IMR-90 (cell line): Measurements from ENCODE around the gene SLCO6A1.

Source experiments
- BHLHE40 ChIP-seq: fragments of 150-350 bp; IDR thresholded peaks from 2 replicates; pipeline ENCODE4 v1.6.1; 2016; ENCODE audit warnings: mild to moderate bottlenecking, low read depth, low read length
- CEBPB ChIP-seq: IDR thresholded peaks from 2 replicates; pipeline ENCODE4 v1.6.1; 2012; ENCODE audit warnings: low read depth, low read length, improper control_type of control experiment
- CHD1 ChIP-seq: IDR thresholded peaks from 2 replicates; pipeline ENCODE4 v1.6.1; 2012; ENCODE audit warnings: low read depth, low read length, improper control_type of control experiment
- MAFK ChIP-seq: IDR thresholded peaks from 2 replicates; pipeline ENCODE4 v1.6.1; 2012; ENCODE audit warnings: low read depth, low read length, improper control_type of control experiment
- MAZ ChIP-seq: IDR thresholded peaks from 2 replicates; pipeline ENCODE4 v1.6.1; 2012; ENCODE audit warnings: low read depth, mild to moderate bottlenecking, low read length, improper control_type of control experiment, moderate library complexity, borderline replicate concordance
- MXI1 ChIP-seq: IDR thresholded peaks from 2 replicates; pipeline ENCODE4 v1.6.1; 2012; ENCODE audit warnings: low read depth, mild to moderate bottlenecking, low read length, moderate library complexity, borderline replicate concordance
- NFE2L2 ChIP-seq: fragments of 150-350 bp; IDR thresholded peaks from 2 replicates; pipeline ENCODE4 v1.6.1; 2016; ENCODE audit warnings: low read depth, mild to moderate bottlenecking, low read length
- POLR2A ChIP-seq: IDR thresholded peaks from 2 replicates; pipeline ENCODE4 v1.6.1; 2012; ENCODE audit warnings: mild to moderate bottlenecking, low read depth, low read length
- RAD21 ChIP-seq: IDR thresholded peaks from 2 replicates; pipeline ENCODE4 v1.6.1; 2012; ENCODE audit warnings: low read length, improper control_type of control experiment
- RCOR1 ChIP-seq: IDR thresholded peaks from 2 replicates; pipeline ENCODE4 v1.6.1; 2012; ENCODE audit warnings: mild to moderate bottlenecking, low read length, improper control_type of control experiment; ENCODE audit not compliant: insufficient replicate concordance
- SMC3 ChIP-seq: fragments of 150-350 bp; IDR thresholded peaks from 2 replicates; pipeline ENCODE4 v1.6.1; 2016; ENCODE audit warnings: low read depth, mild to moderate bottlenecking, antibody characterized with exemption, low read length, moderate library complexity
- TF ChIP-seq, protein P1 (sequence below): conservative IDR thresholded peaks from 2 replicates; pipeline ENCODE4 v1.5.1; 2012; ENCODE audit warnings: mild to moderate bottlenecking, low read depth, low read length, improper control_type of control experiment
- TF ChIP-seq, protein P2 (sequence below): fragments of 150-350 bp; IDR thresholded peaks from 2 replicates; pipeline ENCODE4 v1.6.1; 2016; ENCODE audit warnings: low read depth, mild to moderate bottlenecking, low read length, moderate library complexity, borderline replicate concordance
- TF ChIP-seq, protein P3 (sequence below): fragments of 150-350 bp; IDR thresholded peaks from 2 replicates; pipeline ENCODE4 v1.6.1; 2017; ENCODE audit warnings: mild to moderate bottlenecking, antibody characterized with exemption, low read length, low read depth

DNA sequence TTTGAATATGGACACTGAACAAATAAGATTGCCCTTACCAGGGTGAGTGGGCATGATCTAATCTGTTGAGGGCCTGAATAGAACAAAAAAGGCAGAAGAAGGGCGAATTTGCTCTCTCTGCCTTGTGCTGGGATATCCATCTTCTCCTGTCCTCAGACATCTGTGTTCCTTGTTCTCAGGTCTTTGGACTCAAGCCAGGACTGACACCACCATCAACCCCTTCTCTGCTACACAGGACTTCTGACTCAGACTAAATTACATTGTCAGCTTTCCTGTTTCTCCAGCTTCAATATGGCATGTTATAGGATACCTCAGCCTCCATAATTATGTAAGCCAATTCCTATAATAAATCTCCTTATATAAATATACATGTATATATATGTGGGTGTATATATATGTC lies 40.8 kb upstream of the SLCO6A1 start:
- TF ChIP-seq, protein P1, sequence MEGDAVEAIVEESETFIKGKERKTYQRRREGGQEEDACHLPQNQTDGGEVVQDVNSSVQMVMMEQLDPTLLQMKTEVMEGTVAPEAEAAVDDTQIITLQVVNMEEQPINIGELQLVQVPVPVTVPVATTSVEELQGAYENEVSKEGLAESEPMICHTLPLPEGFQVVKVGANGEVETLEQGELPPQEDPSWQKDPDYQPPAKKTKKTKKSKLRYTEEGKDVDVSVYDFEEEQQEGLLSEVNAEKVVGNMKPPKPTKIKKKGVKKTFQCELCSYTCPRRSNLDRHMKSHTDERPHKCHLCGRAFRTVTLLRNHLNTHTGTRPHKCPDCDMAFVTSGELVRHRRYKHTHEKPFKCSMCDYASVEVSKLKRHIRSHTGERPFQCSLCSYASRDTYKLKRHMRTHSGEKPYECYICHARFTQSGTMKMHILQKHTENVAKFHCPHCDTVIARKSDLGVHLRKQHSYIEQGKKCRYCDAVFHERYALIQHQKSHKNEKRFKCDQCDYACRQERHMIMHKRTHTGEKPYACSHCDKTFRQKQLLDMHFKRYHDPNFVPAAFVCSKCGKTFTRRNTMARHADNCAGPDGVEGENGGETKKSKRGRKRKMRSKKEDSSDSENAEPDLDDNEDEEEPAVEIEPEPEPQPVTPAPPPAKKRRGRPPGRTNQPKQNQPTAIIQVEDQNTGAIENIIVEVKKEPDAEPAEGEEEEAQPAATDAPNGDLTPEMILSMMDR = no peak
- TF ChIP-seq CHD1 = no peak
- no peak for TF ChIP-seq BHLHE40
- no peak for TF ChIP-seq RAD21
- no peak for TF ChIP-seq POLR2A
- TF ChIP-seq CEBPB = no peak
- TF ChIP-seq RCOR1 = no peak
- TF ChIP-seq, protein P2, sequence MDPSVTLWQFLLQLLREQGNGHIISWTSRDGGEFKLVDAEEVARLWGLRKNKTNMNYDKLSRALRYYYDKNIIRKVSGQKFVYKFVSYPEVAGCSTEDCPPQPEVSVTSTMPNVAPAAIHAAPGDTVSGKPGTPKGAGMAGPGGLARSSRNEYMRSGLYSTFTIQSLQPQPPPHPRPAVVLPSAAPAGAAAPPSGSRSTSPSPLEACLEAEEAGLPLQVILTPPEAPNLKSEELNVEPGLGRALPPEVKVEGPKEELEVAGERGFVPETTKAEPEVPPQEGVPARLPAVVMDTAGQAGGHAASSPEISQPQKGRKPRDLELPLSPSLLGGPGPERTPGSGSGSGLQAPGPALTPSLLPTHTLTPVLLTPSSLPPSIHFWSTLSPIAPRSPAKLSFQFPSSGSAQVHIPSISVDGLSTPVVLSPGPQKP = no peak
- TF ChIP-seq, protein P3, sequence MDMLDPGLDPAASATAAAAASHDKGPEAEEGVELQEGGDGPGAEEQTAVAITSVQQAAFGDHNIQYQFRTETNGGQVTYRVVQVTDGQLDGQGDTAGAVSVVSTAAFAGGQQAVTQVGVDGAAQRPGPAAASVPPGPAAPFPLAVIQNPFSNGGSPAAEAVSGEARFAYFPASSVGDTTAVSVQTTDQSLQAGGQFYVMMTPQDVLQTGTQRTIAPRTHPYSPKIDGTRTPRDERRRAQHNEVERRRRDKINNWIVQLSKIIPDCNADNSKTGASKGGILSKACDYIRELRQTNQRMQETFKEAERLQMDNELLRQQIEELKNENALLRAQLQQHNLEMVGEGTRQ = no peak
- no peak for TF ChIP-seq MXI1
- no peak for TF ChIP-seq MAZ
- TF ChIP-seq SMC3 = no peak
- TF ChIP-seq NFE2L2 = no peak
- no peak for TF ChIP-seq MAFK
